Measurements from ENCODE around the gene UBE2R2.
A peak's percentile ranks its signal among the peaks of the same experiment; 100 is the strongest.
"Not testable (repeated sequence)": the region's sequence is repeated elsewhere in the genome, so short reads cannot be mapped to it uniquely, and the experiment has no call there.

The UBE2R2 gene

DNA sequence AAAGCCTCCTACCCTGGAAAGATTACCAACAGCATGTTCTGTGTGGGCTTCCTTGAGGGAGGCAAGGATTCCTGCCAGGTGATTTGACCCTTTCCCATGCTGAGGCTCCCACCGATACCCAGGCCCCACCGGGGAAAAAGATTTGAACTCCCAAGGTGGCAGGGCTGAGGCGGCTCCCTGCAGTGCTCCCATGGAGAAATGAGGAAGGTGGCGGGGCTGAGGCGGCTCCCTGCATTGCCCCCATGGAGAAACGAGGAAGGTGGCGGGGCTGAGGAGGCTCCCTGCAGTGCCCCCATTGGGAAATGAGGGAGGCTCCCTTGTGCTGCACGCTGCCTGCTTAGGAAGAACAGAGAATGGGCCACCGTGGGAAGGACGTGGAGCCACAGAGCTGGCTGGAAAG is 18.4 kb upstream of the UBE2R2 start:
- no peak for DNase-seq

DNA sequence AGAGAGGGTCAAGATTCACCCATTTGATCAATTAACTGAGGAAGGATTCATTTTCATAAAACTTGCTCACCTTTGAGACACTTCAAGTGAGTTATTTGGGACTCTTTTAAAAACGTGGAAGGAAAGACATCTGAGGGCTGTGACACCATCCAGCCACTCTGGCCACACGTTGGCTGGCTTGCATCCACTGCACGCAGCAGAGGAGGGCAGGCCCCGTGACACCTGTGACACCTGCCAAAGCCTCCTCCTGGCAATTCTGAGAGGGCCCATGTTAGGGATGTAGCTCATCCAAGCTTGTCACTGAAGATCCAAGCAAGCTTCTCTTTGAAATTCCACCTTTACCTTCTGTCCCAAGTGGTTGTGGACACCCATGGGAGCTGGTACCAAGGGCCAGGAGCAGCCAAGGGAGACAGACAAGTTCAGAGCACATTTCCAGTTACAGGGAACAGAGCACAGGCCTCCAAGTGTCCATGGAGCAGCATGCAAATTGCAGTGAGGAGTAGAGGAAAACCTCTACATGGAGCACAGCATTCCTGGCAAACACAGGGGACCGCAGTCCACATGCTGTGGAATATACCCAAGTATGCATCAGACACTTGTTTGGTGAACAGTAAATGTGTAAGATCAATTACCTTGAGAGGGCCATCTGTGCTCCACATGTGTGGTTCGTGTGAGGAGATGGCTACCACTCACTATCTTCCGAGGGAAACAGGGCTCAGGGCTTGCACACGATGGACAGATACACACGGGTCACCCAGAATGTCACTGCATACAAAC is 16.8 kb upstream of the UBE2R2 start:
- no peak for DNase-seq

DNA sequence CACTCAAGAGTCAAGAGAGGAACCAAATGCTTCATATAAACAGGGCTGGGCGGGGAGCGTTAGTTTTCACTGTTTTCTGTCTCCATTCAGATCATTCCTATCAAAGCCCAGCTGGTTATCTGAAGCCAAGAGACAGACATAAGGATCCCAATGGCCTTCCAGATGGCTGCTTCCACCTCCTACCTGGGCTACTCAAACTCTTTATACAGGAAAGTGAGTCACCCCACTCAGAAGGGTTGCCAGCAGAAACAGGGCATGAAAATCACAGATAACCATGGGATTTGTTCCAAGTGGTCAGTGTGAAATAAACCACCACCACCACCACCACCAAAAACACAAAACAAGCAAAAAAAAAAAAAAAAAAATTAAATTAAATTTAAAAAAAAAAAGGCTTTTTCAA is 16.1 kb upstream of the UBE2R2 start:
- no peak for DNase-seq

DNA sequence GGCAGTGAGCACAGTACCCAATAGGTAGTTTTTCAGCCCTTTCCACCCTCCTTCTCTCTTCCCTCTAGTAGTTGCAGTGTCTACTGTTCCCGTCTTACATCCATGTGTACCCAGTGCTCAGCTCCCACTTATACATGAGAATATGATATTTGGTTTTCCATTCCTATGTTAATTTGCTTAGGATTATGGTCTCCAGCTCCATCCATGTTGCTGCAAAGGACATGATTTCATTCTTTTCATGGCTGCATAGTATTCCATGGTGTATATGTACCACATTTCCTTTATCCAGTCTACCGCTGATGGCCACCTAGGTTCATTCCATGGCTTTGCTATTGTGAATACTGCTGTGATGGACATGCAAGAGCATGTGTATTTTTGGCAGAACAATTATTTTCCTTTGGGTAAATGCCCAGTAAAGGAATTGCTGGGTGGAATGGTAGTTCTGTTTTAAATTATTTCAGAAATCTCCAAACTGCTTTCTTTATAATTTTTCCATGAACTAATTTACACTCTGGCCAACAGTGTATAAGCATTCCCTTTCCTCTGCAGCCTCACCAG is 14.9 kb upstream of the UBE2R2 start:
- not testable (repeated sequence) for DNase-seq

DNA sequence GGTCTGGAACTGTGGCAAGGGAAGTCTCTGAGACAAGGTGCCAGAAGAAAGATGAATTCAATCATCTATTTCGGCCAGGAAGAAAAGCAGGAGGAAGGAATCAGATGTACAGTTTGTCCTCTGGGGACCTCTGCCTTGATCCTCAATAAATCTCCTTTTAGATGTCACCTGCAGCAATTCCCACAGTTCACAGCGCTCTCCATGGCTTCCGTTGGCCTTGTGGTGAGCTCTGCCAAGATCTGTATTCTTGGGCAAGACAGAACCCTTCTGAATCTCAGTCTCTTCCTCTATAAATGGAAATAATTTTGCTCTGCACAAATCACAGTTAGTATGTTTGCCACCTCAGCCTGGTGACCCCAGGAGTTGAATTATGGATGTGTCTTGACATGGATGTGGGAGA is 12.8 kb upstream of the UBE2R2 start:
- DNase-seq = not testable (repeated sequence)

DNA sequence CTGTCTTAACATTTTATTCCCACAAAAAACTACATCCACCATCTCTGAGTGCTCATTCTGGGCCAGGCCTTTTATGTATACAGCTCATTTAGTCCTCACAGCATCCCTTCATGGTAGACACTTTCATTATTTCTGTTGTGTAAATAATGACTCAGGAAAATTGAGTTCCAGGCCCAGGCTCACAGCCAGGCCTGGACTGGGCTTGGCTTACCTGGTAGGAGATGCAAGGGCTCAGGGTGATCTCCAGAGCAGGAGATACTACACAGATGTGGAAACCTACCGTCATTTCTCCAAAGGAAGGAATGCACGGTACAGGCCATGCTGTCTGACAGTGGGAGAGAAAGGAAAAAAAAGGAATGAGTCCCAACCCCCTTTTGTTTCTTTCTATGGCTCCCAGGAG is 9.8 kb upstream of the UBE2R2 start:
- not testable (repeated sequence) for DNase-seq

DNA sequence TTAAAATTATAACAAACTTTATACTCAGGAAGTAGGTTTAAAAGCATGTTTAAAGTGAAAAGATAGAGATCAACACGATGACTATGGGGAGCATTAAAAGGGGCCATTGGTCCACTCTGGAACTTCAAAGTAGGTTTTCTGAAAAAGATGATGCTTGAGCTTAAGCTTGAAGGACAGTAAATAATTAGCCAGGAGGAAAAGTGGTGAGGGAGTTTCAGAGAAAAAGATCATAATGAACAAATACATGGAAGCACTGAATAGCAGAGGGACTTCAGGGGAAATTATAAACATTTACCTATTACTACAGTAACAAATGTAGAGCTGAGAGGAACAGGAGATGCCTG is 8.0 kb upstream of the UBE2R2 start:
- DNase-seq = not testable (repeated sequence)

DNA sequence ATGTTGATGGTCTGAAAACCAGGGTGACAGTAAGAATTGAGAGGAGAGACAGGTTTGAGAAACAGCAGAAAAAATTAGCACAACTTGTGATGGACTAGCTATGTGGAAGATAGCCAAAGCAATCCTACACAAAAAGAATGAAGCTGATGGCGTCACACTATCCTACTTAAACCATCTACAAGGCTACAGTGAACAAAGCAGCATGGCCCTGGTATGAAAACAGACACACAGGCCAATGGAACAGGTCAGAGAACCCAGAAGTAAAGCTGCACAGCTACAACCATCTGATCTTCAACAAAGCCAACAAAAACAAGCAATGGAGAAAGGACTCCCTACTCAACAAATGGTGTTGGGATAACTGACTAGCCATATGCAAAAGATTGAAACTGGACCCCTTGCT is 7.5 kb upstream of the UBE2R2 start:
- DNase-seq = no peak

DNA sequence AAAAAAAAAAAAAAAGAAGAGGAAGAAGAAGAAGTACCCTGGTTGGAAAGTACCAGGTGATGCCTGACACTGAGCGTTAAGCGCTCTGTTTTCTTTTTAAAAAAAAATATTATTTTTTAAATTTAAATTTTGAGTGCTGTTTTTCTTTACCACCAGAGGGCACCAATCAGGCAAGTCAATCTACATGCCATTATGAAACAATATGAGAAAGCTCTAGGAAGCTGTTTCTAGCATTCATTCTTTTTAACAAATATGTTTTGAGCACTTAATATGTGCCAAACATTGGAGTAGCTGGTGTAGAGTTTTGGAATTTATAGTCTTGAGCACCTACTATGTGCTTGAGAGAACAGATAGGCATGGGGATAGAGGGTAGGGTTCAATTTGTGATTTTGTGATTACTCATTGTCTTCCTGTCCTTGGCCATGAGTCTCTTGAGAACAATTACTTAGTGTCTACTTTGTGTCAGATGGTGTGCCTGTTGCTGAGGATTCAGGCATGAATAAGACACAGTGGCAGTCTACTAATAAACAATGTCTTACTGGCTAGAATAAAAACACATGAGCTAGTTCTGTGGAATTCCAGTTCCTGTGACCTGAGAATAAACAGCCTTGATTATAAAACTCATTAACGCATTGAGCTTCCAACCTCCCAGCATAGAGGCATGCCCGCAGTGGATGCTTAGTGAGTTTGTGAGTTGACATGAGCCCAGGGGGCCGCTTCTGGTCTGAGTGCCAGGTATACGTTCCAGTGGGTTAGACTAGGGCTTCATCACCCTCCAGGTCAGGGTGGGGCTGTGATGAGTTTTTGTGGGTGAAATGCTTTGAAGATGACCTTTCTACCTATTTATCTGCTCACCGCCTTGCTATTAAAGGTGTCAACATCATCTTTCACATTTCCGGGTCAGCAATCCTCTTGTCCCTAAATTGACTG is 3.0 kb upstream of the UBE2R2 start:
- DNase-seq = peak in 16 of 58 donors; percentile 3 to 78 (median 41)

DNA sequence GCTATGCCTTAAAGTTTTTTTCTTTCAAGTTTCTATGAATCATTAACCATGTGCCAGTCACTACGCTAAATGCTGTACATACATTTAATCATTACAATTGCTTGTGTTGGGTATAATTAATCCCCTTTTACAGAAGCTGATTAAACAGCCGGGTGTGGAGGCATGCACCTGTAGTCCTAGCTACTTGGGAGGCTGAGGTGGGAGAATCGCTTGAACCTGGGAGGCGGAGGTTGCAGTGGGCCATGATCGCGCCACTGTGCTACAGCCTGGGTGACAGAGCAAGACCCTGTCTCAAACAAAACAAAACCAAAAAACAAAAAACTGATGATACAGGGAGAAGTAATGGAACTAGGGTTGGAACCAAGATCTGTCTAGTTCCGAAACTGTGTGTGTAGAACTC is 1.2 kb upstream of the UBE2R2 start:
- DNase-seq = no peak

DNA sequence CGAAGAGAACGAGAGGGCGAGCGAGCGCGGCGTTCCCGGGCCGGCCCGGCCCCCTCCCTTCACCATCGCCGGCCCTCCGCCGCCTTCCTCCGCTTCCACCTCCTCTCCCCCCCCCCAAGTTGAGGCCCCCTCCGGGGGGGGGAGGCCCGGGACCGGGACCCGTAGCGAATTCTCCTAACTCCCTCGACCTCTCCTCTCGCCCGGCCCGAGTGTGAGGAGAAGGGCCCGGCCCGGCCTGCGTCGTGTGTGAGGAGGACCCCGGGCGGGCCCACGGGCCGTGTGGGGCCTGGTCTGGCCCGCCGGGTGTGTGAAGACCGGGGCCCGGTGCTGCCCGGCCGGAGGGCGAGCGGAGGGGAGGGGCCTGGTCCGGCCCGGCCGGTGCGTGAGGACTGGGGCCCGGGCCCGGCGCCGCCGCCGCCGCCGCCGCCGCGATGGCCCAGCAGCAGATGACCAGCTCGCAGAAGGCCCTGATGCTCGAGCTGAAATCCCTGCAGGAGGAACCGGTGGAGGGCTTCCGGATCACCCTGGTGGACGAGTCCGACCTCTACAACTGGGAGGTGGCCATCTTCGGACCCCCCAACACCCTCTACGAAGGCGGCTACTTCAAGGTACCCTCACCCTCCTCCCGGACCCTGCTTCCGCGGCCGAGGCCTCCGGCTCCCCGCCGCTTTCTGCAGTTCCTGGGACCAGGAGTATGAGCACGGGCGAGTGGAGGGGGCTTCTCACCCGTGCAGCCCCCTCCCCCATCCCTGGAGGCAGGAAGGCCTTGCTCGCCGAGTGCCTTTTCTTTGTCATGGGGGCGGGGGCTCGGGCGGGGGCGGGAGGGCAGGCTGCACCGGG is 587 bp downstream of the UBE2R2 start:
- peak in 45 of 58 donors; percentile 11 to 84 (median 58) for DNase-seq

DNA sequence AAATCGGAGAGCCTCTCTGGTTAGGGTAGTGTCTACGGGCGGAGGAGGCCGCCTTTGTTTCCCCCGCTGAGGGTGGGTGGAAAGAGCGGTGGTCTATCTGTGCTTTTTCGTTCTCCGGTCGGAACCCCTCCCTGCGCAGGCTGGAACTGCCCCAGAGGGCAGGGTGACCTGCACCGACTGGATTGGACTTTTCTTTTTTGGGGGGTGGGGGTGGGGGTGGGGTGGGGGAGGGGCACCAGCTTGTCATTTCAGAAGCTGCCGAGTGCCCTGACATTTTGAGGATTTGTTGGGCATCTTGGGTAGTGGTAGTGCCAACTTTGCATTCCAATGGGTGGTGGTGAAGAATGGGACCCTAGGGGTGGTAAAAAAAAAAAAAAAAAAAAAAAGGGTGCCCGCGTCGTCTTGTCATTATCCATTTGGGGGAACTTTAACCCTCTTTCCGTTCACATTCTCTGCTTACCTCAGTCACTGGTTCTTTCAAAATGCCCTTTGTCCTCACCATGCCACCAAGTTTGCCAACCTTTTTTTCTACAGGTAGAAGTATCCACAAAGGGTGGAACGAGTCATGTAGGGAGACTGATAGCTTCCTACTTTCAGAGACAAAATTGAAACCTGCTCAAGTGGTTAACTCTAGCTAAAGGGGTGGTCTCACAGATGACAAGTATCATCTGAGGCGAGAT is 1.3 kb downstream of the UBE2R2 start:
- DNase-seq = peak in 19 of 58 donors; percentile 23 to 74 (median 46)

DNA sequence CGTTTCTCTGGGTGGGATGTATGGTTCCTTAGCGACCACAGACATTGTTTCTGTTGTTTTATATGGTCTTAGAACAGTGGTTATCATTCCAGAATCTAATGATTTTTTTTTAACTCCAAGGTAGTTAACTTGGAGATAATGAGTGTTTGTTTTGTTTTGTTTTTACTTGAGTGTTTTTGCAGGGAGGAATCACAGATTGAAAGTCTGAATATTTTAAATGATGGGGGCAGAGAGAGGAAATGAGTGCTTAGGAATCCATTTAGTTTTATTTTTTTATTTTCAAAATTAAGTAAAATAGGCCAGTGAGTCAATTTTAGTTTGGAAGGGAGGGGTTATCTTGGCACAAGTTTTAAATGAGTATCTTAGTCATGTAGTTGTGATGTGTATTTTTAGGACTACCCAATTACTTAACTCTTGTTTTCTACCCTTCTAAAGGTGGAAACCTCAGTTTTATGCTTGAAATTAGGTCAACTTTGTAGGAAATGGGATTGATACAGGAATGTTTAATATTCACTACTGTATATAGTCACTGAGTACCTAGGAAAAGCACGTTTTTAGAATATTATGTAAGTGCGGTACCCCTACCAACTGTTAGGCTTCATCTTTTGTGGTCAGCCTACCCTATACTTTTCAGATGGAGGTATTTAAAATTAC is 2.0 kb downstream of the UBE2R2 start:
- DNase-seq = no peak

DNA sequence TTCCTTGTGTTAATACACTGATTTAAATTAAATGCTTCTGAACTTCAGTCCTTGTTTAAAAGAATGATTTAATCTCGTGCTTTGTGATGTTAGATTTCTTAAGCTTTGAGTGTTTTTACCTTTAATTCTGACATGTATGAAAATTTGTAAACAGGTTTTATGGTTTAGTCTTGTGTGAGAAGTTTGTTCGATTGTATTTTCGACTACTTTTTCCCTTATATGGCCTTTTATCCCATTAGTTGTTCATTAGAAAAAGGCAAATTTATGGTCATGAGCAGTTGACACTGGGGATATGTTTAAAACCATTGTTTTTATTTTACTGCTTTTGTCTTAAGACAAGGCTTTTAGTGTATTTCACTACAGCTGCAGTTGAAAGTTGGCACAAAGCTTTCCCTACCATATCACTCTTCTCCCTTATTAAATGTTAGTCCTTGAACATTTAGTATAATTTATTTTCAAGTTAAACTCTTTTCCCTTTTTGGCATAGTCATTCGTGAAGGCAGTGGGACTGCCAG is 3.3 kb downstream of the UBE2R2 start:
- peak in 1 of 58 donors; percentile 19 for DNase-seq

DNA sequence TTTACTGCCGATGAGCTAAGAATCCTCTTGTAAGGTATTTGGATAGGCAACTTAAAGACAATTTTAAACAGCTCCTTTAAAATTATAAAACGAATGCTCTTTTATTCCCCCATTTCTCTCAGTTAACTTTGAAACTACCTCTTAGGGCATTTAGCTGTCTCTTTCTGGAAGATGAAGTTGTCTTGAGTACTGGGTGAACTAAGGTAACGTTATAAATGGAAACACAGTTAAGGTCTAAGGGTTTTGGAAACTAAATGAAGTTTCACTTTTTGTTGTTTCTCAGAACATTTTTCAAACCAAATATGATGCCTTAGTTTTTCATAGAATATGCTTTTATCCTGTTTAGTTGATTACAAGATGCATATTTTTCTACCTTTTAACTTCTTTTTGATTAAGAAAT is 6.8 kb downstream of the UBE2R2 start:
- no peak for DNase-seq

DNA sequence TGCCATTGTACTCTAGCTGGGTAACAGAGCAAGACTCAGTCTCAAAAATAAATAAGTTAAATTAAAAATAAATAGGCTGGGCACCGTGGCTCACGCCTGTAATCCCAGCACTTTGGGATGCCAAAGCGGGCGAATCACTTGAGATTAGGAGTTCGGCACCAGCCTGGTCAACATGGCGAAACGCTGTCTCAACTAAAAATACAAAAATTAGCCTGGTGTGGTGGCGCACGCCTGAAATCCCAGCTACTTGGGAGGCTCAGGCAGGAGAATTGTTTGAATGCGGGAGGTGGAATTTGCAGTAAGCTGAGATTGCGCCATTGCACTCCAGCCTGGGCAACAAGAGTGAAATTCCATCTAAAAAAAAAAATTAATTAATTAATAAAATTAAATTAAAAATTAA is 10.3 kb downstream of the UBE2R2 start:
- not testable (repeated sequence) for DNase-seq

DNA sequence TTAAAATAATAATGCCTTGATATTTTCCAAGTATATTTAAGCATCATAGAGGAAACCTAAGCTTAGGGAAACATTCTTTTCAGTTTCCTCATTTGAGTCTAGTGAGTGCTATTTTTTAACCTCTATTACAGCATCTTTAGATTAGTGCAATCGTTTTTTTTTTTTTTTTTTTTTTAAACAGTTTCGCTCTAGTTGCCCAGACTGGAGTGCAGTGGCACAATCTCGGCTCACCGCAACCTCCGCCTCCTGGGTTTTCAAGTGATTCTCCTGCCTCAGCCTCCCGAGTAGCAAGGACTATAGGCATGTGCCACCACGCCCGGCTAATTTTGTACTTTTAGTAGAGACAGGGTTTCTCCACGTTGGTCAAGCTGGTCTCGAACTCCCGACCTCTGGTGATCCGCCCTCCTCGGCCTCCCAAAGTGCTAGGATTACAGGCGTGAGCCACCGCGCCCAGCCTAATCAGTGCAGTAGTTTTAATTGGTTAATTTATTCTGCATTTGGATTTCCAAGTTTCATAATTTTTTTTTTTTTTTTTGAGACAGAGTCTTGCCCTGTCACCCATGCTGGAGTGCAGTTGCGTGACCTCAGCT is 12.8 kb downstream of the UBE2R2 start:
- DNase-seq = not testable (repeated sequence)

DNA sequence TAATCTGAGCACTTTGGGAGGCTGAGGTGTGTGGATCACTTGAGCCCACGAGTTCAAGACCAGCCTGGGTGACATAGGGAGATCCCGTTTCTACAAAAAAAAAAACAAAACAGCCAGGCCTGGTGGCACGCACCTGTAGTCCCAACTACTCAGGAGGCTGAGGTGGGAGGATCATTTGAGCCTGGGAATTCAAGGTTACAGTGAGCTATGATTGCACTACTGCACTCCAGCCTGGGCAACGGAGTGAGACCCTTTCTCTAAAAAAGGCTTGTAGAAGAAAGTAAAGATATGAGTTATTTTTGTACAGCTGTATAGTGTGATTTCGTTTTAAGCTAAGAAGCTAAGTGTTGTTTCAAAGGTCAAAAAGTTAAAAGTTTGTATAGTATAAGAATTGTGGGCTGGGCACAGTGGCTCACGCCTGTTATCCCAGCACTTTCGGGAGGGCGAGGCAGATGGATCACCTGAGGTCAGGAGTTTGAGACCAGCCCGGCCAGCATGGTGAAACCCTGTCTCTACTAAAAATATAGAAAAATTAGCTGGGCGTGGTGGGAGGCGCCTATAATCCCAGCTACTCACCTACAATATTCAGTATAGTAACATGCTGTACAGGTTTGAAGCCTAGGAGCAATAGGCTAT is 18.8 kb downstream of the UBE2R2 start:
- no peak for DNase-seq

DNA sequence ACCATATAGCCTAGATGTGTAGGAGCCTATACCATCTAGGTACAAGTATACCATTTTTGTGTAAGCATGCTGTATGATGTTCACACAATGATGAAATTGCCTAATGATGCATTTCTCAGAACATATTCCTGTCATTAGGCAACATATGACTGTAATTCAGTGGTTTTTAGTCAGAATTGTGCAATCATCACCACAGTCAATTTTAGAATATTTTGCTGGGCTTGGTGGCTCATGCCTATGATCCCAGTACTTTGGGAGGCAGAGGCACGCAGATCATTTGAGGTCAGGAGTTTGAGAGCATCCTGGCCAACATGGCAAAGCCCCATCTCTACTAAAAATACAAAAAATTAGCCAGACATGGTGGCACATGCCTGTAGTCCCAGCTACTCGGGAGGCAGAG is 19.3 kb downstream of the UBE2R2 start:
- DNase-seq = not testable (repeated sequence)

All from anterior cingulate cortex (tissue), 58 donors.